ENCODE measurements around the gene NR3C1.
"Not testable (repeated sequence)": the region's sequence is repeated elsewhere in the genome, so short reads cannot be mapped to it uniquely, and the experiment has no call there.

NR3C1 gene

DNA sequence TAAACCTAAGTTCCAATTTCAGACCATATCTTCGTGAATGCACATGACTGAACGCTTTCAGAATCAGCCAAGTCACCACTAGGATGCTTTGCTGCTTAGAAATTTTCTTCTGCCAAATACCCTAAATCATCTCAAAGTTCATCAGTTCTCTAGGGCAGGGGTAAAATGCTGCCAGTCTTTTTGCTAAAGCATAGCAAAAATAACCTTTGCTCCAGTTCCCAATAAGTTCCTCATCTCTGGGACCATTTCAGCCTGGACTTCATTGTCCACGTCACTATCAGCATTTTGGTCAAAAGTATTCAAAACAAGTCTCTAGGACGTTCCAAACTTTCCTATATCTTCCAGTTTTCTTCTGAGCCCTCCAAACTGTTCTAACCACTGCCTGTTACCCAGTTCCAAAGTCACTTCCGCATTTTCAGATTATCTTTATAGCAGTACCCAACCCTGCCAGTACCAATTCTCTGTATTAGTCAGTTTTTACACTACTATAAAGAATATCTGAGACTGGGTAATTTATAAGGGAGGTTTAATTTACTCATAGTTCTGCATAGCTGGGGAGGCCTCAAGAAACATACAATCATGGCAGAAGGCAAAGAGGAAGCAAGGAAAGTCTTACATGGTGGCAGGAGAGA, 74.8 kb downstream of the NR3C1 start:
- no peak for DNase-seq

- DNase-seq = not testable (repeated sequence)
These were observed 78.4 kb downstream of the NR3C1 start for GRCh38 chr5:143325086-143325485.

DNA sequence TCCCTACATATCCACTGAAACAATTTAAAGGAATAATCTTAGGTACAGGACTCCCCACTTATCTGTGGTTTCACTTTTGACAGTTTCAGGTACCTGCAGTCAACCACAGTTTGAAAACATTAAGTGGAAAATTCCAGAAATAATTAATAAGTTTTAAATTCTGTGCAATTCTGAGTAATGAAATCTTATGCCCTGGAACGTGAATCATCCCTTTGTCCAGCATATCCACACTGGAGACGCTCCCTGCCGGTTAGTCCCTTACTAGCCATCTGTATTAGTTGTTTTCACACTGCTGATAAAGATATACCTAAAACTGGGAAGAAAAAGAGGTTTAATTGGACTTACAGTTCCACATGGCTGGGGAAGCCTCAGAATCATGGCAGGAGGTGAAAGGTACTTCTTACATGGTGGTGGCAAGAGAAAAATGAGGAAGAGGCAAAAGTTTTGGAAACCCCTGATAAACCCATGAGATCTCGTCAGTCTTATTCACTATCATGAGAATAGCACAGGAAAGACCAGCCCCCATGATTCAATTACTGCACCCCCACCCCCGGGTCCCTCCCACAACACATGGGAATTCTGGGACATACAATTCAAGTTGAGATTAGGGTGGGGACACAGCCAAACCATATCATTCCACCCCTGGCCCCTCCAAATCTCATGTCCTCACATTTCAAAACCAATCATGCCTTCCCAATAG, 80.4 kb downstream of the NR3C1 start:
- not testable (repeated sequence) for DNase-seq

GRCh38 chr5:143322176-143322575, 81.3 kb downstream of the NR3C1 start:
- no peak for DNase-seq

DNA sequence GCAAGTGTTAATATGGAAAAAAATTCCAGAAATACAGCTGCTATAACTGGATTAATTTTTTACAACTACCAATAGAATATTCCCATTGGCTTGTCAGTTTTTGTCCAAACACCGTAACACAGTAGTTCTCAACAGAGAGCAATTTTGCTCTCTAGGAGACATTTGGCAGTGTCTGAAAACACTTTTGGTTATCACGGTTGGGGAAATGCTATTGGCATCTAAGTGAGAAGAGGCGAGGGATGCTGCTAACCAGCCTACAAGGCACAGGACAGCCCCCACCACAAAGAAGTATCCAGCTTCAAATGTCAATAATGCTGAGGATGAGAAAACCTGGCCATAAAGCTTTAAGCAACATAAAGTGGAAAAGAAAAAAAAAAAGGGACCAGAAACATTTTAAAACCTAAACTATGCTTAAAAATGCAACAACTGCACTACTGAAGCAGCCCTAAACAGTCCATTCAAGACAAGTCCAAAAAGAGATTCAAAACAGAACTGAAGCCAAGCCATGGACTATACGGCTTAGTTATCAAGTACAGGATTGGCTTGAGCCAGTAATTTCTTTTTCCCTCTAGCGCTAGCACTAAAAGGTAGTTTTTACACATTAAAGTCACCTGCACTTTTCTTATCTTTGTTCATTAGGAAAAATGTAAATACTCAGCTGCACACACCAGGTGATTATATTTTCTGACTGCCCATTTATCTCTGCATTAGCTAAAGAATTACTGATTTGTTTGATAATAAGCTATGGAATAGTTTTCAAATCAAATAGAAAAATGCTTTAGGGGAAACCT, 83.9 kb downstream of the NR3C1 start:
- no peak for DNase-seq

GRCh38 chr5:143318833-143319232, 84.7 kb downstream of the NR3C1 start:
- DNase-seq = no peak

- no peak for DNase-seq
These were observed 85.2 kb downstream of the NR3C1 start for GRCh38 chr5:143318270-143318669.

DNA sequence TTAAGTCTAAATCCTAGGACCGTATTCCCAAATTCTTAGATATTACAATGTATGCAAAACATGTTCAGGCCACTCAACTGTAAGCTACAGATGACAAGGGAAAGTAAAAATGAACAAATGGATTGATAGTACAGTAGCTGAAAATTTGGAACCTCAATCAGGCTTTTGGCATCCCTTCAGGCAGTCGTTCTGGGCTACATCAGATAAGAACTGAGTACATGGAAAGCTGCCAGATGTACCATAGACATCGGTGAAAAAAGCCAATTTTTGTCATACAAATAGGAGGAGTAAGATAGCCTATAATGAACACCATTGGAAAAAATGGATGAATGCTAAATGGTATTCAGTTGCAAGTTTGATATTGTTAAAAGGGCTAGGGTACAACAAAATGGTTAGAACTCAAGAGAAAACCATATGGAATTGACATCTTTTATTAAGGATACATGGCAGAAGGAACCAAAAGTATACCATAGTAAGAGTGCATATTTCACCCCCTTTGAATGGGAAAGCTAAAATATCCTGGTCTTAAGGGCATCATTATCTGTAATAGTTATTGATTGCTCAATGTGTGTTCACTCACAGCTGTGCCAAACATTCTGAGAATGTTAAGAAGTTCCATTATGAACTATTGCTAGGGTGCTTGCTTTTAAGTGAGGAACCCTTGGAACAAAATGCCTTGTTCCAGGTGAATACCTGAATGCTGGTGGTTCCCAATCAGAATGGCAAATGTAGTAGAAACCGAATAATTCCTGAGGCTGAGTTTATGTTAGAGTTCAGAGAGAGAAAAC, 86.4 kb downstream of the NR3C1 start:
- DNase-seq = no peak

DNA sequence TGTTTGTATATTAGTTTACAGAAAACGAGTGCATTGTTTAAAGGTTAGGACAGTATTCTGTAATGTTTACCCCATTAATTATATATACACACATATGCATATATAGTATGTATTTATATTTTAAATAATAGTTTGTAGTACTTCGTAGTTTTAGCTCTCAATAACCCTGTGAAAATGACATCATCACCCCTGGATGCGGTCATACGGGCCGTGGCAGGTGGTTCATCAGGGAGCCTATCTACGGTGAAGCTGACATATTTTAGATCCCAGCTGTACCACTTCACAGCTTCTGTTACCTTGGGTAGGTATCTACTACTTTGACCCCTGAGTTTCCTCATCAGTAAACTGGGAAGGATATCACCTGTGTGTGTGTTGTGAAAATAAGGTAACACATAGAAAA, 87.1 kb downstream of the NR3C1 start:
- no peak for DNase-seq

GRCh38 chr5:143315929-143316328, 87.6 kb downstream of the NR3C1 start:
- no peak for DNase-seq

- no peak for DNase-seq
These were observed 88.3 kb downstream of the NR3C1 start for GRCh38 chr5:143315214-143315613.

GRCh38 chr5:143314659-143315058, 88.8 kb downstream of the NR3C1 start:
- DNase-seq = no peak

DNA sequence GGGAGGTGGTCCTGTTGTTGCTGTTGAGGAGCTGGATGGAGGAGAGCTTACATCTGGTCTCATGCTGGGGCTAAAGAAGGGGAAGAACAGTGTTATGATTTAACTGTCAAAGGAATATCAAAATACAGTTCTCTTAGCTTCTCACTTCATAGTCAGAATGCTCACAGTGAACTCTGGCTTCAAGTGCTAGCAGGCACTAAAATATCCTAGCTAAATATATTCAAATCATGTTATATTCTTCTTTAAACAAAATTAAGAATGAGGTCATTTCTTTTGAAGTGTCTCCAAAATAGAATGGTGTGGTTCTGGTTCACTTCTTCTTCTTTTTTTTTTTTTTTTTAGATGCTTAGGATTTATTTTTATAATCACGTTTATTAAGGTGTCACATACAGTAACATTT, 89.4 kb downstream of the NR3C1 start:
- no peak for DNase-seq

- DNase-seq = no peak
These were observed 90.1 kb downstream of the NR3C1 start for GRCh38 chr5:143313298-143313852.

- no peak for DNase-seq
These were observed 90.7 kb downstream of the NR3C1 start for GRCh38 chr5:143312822-143313221.

GRCh38 chr5:143311955-143312354, 91.5 kb downstream of the NR3C1 start:
- DNase-seq = no peak

DNA sequence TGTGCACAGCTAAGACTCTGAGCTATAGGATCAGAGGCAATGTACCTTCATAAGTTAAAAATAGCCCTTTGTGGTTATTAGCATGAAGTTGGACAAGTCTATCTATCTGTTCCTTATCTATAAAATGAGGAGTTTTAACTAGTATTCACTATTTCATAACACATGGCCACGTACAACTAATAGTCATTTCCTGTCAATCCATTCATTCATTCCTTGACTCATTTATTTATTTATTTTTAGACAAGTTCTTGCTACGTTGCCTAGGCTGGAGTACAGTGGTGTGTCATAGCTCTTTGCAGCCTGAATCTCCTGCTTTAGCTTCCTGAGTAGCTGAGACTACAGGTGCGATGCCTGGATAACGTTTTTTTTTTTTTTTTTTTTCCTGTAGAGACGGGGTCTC, 92.1 kb downstream of the NR3C1 start:
- DNase-seq = no peak

- DNase-seq = no peak
These were observed 93.6 kb downstream of the NR3C1 start for GRCh38 chr5:143309661-143310431.

DNA sequence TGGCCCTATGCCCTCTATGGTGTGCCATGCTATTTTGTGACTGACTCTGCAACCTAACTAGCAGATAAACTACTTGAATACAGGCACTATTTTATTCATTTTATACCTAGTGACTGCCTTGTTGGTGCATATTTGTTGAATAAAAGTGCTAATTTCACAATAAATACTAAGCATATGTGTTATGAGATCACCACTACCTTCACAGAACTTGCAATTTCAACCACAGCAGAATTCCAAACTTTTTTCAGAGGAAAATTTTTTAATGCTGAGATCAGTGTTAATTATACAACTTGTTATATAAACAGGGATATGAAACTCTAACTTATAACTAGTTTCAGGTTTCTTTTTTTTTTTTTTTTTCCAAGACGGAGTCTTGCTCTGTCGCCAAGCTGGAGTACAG, 94.8 kb downstream of the NR3C1 start:
- no peak for DNase-seq

DNA sequence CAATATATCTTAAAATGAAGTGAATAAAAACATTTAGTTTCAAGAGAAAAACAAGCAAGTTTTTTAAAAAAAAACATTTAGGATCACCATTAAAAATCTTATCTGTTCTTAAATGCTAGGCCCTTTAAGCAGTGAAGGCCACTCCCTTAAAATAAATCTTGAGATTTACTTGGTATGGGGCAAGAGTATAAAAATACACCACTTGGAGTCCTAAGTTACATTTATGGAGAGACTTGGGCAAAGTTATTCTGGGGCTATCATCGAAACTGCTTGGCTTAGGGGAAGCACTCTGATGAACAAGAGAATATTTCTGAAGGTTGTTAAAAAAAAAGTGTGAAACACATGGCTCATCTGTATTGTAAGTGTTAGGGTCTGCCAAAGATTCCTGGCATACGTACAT, 97.4 kb downstream of the NR3C1 start:
- no peak for DNase-seq

DNA sequence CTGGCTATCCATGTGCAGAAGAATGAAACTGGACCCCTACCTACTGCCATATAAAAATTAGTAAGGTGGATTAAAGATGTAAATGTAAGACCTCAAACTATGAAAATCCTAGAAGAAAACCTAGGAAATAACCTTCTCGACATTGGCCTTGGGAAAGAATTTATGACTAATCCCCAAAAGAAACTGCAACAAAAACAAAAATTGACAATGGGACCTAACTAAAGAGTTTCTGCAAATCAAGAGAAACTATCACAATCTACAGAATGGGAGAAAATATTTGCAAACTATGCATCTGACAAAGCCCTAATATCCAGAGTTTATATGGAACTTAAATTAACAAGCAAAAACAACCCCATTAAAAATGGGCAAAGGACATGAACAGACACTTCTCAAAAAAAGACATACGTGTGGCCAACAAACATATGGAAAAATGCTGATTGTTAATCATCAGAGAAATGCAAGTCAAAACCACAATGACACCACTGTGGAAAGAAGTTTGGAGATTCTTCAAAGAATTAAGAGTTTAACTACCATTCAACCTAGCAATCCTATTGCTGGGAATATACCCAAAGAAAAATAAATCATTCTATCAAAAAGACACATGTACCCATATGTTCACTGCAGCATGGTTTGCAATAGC, 98.5 kb downstream of the NR3C1 start:
- no peak for DNase-seq

All from right forelimb (tissue), 1 donor.